K562 (cell line): Measurements from ENCODE around the gene SORT1. TPM values are rescaled to one million over a fixed set of nuclear protein-coding genes. Genes with fewer than 3 reads are reported as not detected.

Experiments
- ATAC-seq: fragments of 200-7000 bp; cut with Tn5 transposase; 3 replicates; pipeline ENCODE4 v1.9.1; 2020; ENCODE audit warnings: moderate library complexity
- BruUV-seq: library from RNA; stranded (reverse); fragments of 400-500 nt; replicated peaks from 2 replicates; lab custom pipeline; 2021; lab: Mats Ljungman, UMichigan
- CTCF ChIA-PET: fragments of 300-600 bp; formaldehyde crosslinking; extraction: SDS; loops from one replicate; lab custom pipeline; 2021; ENCODE audit warnings: low intra/inter-chr PET ratio; lab: Yijun Ruan, JAX
- POLR2A ChIA-PET: fragments of 300-600, 350-650 bp; sonication (Branson Sonifier 250); formaldehyde crosslinking; extraction: SDS; loops from one replicate; lab custom pipeline; 2021; ENCODE audit warnings: antibody characterized with exemption, inconsistent platforms; lab: Yijun Ruan, JAX
- DNase-seq, 4 experiments: peaks; one replicate each; pipeline versions ENCODE4 v3.0.0 to v3.0.0-alpha.2; 2011 to 2018; ENCODE audit warnings: low spot score in 3 of 4, mixed read lengths in 3 of 4; ENCODE audit errors: extremely low read depth in 1 of 4
- FAIRE-seq: peaks from 2 replicates; lab custom pipeline; 2011; peaks lifted over from hg19 to GRCh38; lab: Jason Lieb, UNC
- H2AFZ ChIP-seq: 2 replicates; pipeline ENCODE4 v1.6.0; 2011; ENCODE audit warnings: low read depth, low read length, control low read depth, inconsistent platforms
- H3K27ac ChIP-seq: fragments of 200-600 bp; 3 replicates; pipeline ENCODE4 v1.8.0; 2011; ENCODE audit warnings: low read depth, mild to moderate bottlenecking, control low read depth, inconsistent platforms, low read length, moderate library complexity, mixed read lengths; ENCODE audit errors: extremely low read depth
- H3K27me3 ChIP-seq, 2 experiments: fragments of 300-600 bp in 1 of 2; 2 replicates in 1 of 2; 3 replicates in 1 of 2; pipeline versions ENCODE4 v1.6.0 to v1.8.0; 2011; ENCODE audit warnings: inconsistent platforms in 2 of 2, low read length in 2 of 2, mild to moderate bottlenecking in 1 of 2, mixed read lengths in 1 of 2, moderate library complexity in 1 of 2; ENCODE audit not compliant: control insufficient read depth in 2 of 2, insufficient read depth in 2 of 2
- H3K36me3 ChIP-seq: fragments of 300-600 bp; 3 replicates; pipeline ENCODE4 v1.8.0; 2011; ENCODE audit warnings: mild to moderate bottlenecking, low read length, inconsistent platforms; ENCODE audit not compliant: control insufficient read depth, insufficient read depth
- H3K4me1 ChIP-seq, 2 experiments: fragments of 200-600 bp in 1 of 2; replicated peaks in 1 of 2; 2 replicates in 1 of 2; 3 replicates in 1 of 2; pipeline versions ENCODE4 v1.5.1 to v1.8.0; 2011; ENCODE audit warnings: inconsistent platforms in 2 of 2, low read length in 2 of 2, mild to moderate bottlenecking in 1 of 2, mixed read lengths in 1 of 2, moderate library complexity in 1 of 2; ENCODE audit not compliant: control insufficient read depth in 2 of 2, insufficient read depth in 2 of 2
- H3K4me2 ChIP-seq: 2 replicates; pipeline ENCODE4 v1.6.1; 2011; ENCODE audit warnings: low read length, control low read depth, inconsistent platforms, mixed read lengths; ENCODE audit not compliant: insufficient read depth
- H3K4me3 ChIP-seq: fragments of 200-600 bp; sonication (generic), shearing (Covaris generic); 2 replicates; pipeline ENCODE4 v1.5.1; 2016; ENCODE audit warnings: control low read depth, inconsistent platforms
- H3K79me2 ChIP-seq: fragments of 200-600 bp; 3 replicates; pipeline ENCODE4 v1.8.0; 2011; ENCODE audit warnings: low read length, inconsistent platforms; ENCODE audit not compliant: control insufficient read depth, insufficient read depth
- H3K9ac ChIP-seq, 2 experiments: 2 replicates each; pipeline versions ENCODE4 v1.6.0 to v1.6.1; 2011; ENCODE audit warnings: low read depth in 2 of 2, low read length in 2 of 2, control low read depth in 1 of 2, inconsistent platforms in 1 of 2, mild to moderate bottlenecking in 1 of 2, mixed read lengths in 1 of 2; ENCODE audit not compliant: insufficient read depth in 1 of 2
- H3K9me1 ChIP-seq: one replicate; pipeline ENCODE4 v1.6.0; 2011; ENCODE audit warnings: inconsistent platforms, mild to moderate bottlenecking, low read length, moderate library complexity; ENCODE audit not compliant: control insufficient read depth, insufficient read depth
- H3K9me3 ChIP-seq: replicated peaks from 2 replicates; pipeline ENCODE4 v1.5.1; 2011; ENCODE audit warnings: low read depth, low read length, inconsistent platforms; ENCODE audit not compliant: control insufficient read depth, insufficient read depth
- H4K20me1 ChIP-seq: replicated peaks from 2 replicates; pipeline ENCODE4 v1.6.1; 2011; ENCODE audit warnings: low read length, inconsistent platforms, mixed read lengths; ENCODE audit not compliant: control insufficient read depth, insufficient read depth
- CBFA2T3 ChIP-seq: fragments of 450-650 bp; IDR thresholded peaks from 2 replicates; pipeline ENCODE4 v1.6.1; 2017
- CHD2 ChIP-seq: IDR thresholded peaks from 2 replicates; pipeline ENCODE4 v1.6.1; 2011; ENCODE audit warnings: low read depth, low read length
- HNRNPUL1 ChIP-seq: fragments of 200-400 bp; formaldehyde crosslinking; IDR thresholded peaks from 2 replicates; pipeline ENCODE4 v1.6.1; 2017; ENCODE audit warnings: low read length
- KDM1A ChIP-seq, 2 experiments: fragments of 450-650 bp; IDR thresholded peaks; 2 replicates each; pipeline ENCODE4 v1.6.1; 2016; ENCODE audit warnings: mild to moderate bottlenecking in 2 of 2
- KLF16 ChIP-seq: IDR thresholded peaks from 2 replicates; pipeline ENCODE4 v1.6.1; 2016; ENCODE audit warnings: antibody characterized with exemption
- SP2 ChIP-seq: IDR thresholded peaks from 2 replicates; pipeline ENCODE4 v1.6.1; 2011; ENCODE audit warnings: mild to moderate bottlenecking, low read depth, low read length, moderate library complexity; ENCODE audit not compliant: poor library complexity, severe bottlenecking; ENCODE audit errors: extremely low read depth
- ZEB2 ChIP-seq: fragments of 450-650 bp; IDR thresholded peaks from 2 replicates; pipeline ENCODE4 v1.6.1; 2016
- ZNF717 ChIP-seq: fragments of 250-450 bp; sonication (Bioruptor Pico); IDR thresholded peaks from 2 replicates; pipeline ENCODE4 v1.5.0; 2021
- WGBS: fragments of 100-300 bp; shearing (Covaris generic); methylation state at CpG from one replicate; pipeline ENCODE4 v1.1.6; 2016; ENCODE audit warnings: low coverage, mixed read lengths; ENCODE audit not compliant: insufficient coverage; ENCODE audit errors: missing lambda C conversion rate; 5-methylcytosine and 5-hydroxymethylcytosine counted together
- in situ Hi-C: fragments of 300-500 bp; cut with MboI; formaldehyde crosslinking; loops from 4 replicates; pipeline ENCODE4 v1.15.0; 2018; ENCODE audit warnings: inconsistent platforms, mixed read lengths
- intact Hi-C: fragments of 100-400 bp; cut with micrococcal nuclease; formaldehyde crosslinking; loops from 2 replicates; pipeline ENCODE4 v1.14.2; 2022
- polyA plus RNA-seq, 8 experiments: library from polyadenylated mRNA; depleted of rRNA in 4 of 8; stranded (reverse) in 5 of 8; unstranded in 3 of 8; fragments of >200 nt; fragmentation: Nextera tagmentation in 2 of 8; fragmentation: Illumina TruSeq in 1 of 8; extraction: Ambion mirVana in 2 of 8; extraction: Trizol in 1 of 8; gene quantifications; 2 replicates each; pipeline versions ENCODE4 v1.2.1 to v1.2.3, GENCODE V29; 2011 to 2014; ENCODE audit warnings: inconsistent platforms in 1 of 8, missing spikeins in 1 of 8
- total RNA-seq, 7 experiments: library from RNA; depleted of rRNA in 6 of 7; stranded (reverse); fragments of >200 nt in 6 of 7; fragmentation: Illumina TruSeq in 2 of 7; extraction: Trizol in 2 of 7; gene quantifications; 2 replicates each; pipeline versions ENCODE4 v1.2.1 to v1.2.3, GENCODE V29; 2011 to 2021; ENCODE audit warnings: low replicate concordance in 1 of 7

The SORT1 gene
- total and polyA plus RNA-seq, 9 of the 15 experiments (the other 6 are each of a cell fraction or from before 2014, with no cell fraction given), result 27.4 to 112 (median 65.0) TPM

DNA sequence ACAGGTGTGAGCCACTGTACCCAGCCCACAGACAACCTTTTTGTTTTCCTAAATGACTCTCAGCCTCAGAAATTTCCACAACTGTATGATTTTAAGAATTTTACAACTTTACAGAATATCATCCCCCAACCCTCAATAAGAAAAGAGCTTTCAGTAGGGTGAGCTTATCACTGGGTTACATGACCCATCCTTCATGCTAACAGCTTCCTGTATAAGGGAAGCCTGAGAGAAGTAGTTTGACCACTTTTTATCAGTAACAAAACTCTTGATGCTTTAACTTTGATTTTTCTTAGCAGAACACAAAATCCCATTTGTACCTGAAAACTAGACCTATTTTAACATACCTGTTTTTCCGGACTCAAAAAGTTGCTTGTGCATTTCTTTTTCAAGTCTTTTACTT lies 81.2 kb downstream of the SORT1 start:
- ATAC-seq (no peak), DNase-seq (no peak), FAIRE-seq (no peak)
- 89% methylated on average over 1 of the region's 1 CpG for WGBS
- Histone ChIP-seq H3K4me3 (no peak overlapping the region), H2AFZ (no peak overlapping the region), H3K9me3 (no peaks in the 10 kb centered on the region), H4K20me1 (no peaks in the 10 kb centered on the region), H3K9me1 (no peaks in the 10 kb centered on the region), H3K9ac (no peak overlapping the region), H3K27me3 (no peaks in the 10 kb centered on the region), H3K79me2 (no peaks in the 10 kb centered on the region), H3K36me3 (peaks cover 89% of the 10 kb centered on the region), H3K4me2 (no peak overlapping the region), H3K4me1 (peaks cover 0 to 3% of the 10 kb centered on the region in 2 experiments; a peak in 1 of 5 replicates), H3K27ac (no peak overlapping the region)
- no TSS peak for BruUV-seq
- TF ChIP-seq CBFA2T3 (peak; percentile 29; the same call in 1 of the 2 replicates), KDM1A (IDR thresholded peaks at IDR 0.05) (0 out of 4 replicates have a peak, but pooled peaks of 1 of the 2 experiments have one; percentile 10), KLF16 (no peak)
- intact Hi-C loops (no loop called here), in situ Hi-C loops (no loop called here)
- ChIA-PET CTCF (no interaction called here), POLR2A (interaction anchor here (0.8 to 6.0 kb wide), 2 partner anchors 10 to 41 kb away, joined by 4 to 62 read pairs; partner anchors contain the start of gene MYBPHL)

DNA sequence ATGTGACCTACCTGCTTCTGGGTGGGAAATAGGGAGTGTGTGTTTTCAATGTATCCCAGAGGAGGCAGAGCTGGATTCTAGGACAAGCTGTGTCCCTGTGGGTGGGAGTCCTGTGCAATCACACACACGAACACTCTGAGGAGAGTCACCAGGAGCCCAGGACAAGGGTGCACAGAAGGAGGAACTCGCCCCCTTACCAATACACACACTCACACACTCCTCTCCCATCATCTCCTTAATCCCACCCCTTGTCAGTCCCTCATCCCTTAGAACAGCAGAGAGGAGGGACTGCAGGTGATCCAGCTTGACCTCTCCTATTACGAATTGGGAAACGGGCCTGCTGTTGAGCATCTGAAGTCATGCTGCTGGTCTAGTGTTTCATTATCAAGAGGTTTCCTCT lies 82.4 kb downstream of the SORT1 start:
- Histone ChIP-seq H3K9ac (no peak overlapping the region), H3K4me2 (no peak overlapping the region), H3K36me3 (peaks cover 89% of the 10 kb centered on the region), H3K79me2 (no peaks in the 10 kb centered on the region), H3K27ac (no peak overlapping the region), H3K27me3 (no peaks in the 10 kb centered on the region), H3K9me1 (no peaks in the 10 kb centered on the region), H4K20me1 (no peaks in the 10 kb centered on the region), H3K4me1 (peaks cover 0 to 3% of the 10 kb centered on the region in 2 experiments; a peak in 1 of 5 replicates), H2AFZ (no peak overlapping the region), H3K9me3 (no peaks in the 10 kb centered on the region), H3K4me3 (no peak overlapping the region)
- no peak for ATAC-seq
- no TSS peak for BruUV-seq
- ChIA-PET CTCF (no interaction called here), POLR2A (interaction anchor here (0.6 to 6.0 kb wide), 3 partner anchors 9 to 103 kb away, joined by 3 to 62 read pairs (median 4); partner anchors contain the start of gene MYBPHL)
- TF ChIP-seq ZEB2 (no peak), CHD2 (no peak), HNRNPUL1 (no peak), ZNF717 (no peak), SP2 (no peak)
- in situ Hi-C loops (no loop called here), intact Hi-C loops (no loop called here)
- DNase-seq, result no peak
- 94% methylated on average over 4 of the region's 4 CpGs for WGBS
- no peak for FAIRE-seq
